K562 (cell line): ENCODE results near the gene PRPF8. TPM values are rescaled to one million over a fixed set of nuclear protein-coding genes. Genes with fewer than 3 reads are reported as not detected.

Experiments
- BRD9 ChIP-seq: fragments of 450-650 bp; IDR thresholded peaks from 2 replicates; pipeline ENCODE4 v1.6.1; 2018; ENCODE audit warnings: low read depth; ENCODE audit not compliant: partially characterized antibody
- CHD7 ChIP-seq: fragments of 200-600 bp; sonication (generic); IDR thresholded peaks from one replicate; pipeline ENCODE4 v1.6.1; 2012; ENCODE audit warnings: mild to moderate bottlenecking, low read depth, low read length, inconsistent platforms
- FOSL1 ChIP-seq: fragments of 200-800 bp; sonication (Bioruptor generic); conservative IDR thresholded peaks from 2 replicates; pipeline ENCODE4 v1.6.1; 2016; ENCODE audit warnings: missing genetic modification characterization, missing compliant biosample characterization
- HDGF ChIP-seq: fragments of 450-650 bp; IDR thresholded peaks from 2 replicates; pipeline ENCODE4 v1.6.1; 2016
- POLR2A ChIP-seq: fragments of 450-650 bp; conservative IDR thresholded peaks from 2 replicates; pipeline ENCODE4 v1.6.1; 2016
- RBM17 ChIP-seq: fragments of 200-400 bp; formaldehyde crosslinking; IDR thresholded peaks from 2 replicates; pipeline ENCODE4 v1.6.1; 2017; ENCODE audit warnings: low read depth, mild to moderate bottlenecking, low read length, borderline replicate concordance
- THRAP3 ChIP-seq: fragments of 450-650 bp; IDR thresholded peaks from 2 replicates; pipeline ENCODE4 v1.6.1; 2016; ENCODE audit warnings: mild to moderate bottlenecking, inconsistent platforms, borderline replicate concordance
- polyA plus RNA-seq, 8 experiments: library from polyadenylated mRNA; depleted of rRNA in 4 of 8; stranded (reverse) in 5 of 8; unstranded in 3 of 8; fragments of >200 nt; fragmentation: Nextera tagmentation in 2 of 8; fragmentation: Illumina TruSeq in 1 of 8; extraction: Ambion mirVana in 2 of 8; extraction: Trizol in 1 of 8; gene quantifications; 2 replicates each; pipeline versions ENCODE4 v1.2.1 to v1.2.3, GENCODE V29; 2011 to 2014; ENCODE audit warnings: inconsistent platforms in 1 of 8, missing spikeins in 1 of 8
- total RNA-seq, 7 experiments: library from RNA; depleted of rRNA in 6 of 7; stranded (reverse); fragments of >200 nt in 6 of 7; fragmentation: Illumina TruSeq in 2 of 7; extraction: Trizol in 2 of 7; gene quantifications; 2 replicates each; pipeline versions ENCODE4 v1.2.1 to v1.2.3, GENCODE V29; 2011 to 2021; ENCODE audit warnings: low replicate concordance in 1 of 7
- TF ChIP-seq, protein P1 (sequence below): fragments of 450-650 bp; conservative IDR thresholded peaks from 2 replicates; pipeline ENCODE4 v1.6.1; 2016; ENCODE audit warnings: missing genetic modification characterization, low read depth, mild to moderate bottlenecking, missing compliant biosample characterization, moderate library complexity
- TF ChIP-seq, protein P2 (sequence below): sonication (generic); formaldehyde crosslinking; IDR thresholded peaks from 2 replicates; pipeline ENCODE4 v1.8.0; 2023; ENCODE audit warnings: mild to moderate bottlenecking, missing genetic modification reagents
- TF ChIP-seq, protein P3 (sequence below): fragments of 450-650 bp; IDR thresholded peaks from 2 replicates; pipeline ENCODE4 v1.6.1; 2016; ENCODE audit warnings: missing biosample characterization, missing genetic modification characterization
- TF ChIP-seq, protein P4 (sequence below): fragments of 450-650 bp; formaldehyde crosslinking; conservative IDR thresholded peaks from 2 replicates; pipeline ENCODE4 v1.4.0; 2022; ENCODE audit warnings: mild to moderate bottlenecking, missing genetic modification characterization

Gene PRPF8
- total and polyA plus RNA-seq, 9 of the 15 experiments (the other 6 are each of a cell fraction or from before 2014, with no cell fraction given): 64.3 to 294 (median 85.9) TPM

GRCh38 chr17:1716076-1716911 is 31.6 kb upstream of the PRPF8 start (continued):
- TF ChIP-seq CHD7 (no peak), THRAP3 (no peak), POLR2A (peak; percentile 86), HDGF (no peak), BRD9 (peak; percentile 90), FOSL1 (tag) (no peak; the same call in 1 of the 2 replicates), RBM17 (no peak)
- TF ChIP-seq, protein P1, sequence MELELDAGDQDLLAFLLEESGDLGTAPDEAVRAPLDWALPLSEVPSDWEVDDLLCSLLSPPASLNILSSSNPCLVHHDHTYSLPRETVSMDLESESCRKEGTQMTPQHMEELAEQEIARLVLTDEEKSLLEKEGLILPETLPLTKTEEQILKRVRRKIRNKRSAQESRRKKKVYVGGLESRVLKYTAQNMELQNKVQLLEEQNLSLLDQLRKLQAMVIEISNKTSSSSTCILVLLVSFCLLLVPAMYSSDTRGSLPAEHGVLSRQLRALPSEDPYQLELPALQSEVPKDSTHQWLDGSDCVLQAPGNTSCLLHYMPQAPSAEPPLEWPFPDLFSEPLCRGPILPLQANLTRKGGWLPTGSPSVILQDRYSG (tag): no peak
- TF ChIP-seq, protein P2, sequence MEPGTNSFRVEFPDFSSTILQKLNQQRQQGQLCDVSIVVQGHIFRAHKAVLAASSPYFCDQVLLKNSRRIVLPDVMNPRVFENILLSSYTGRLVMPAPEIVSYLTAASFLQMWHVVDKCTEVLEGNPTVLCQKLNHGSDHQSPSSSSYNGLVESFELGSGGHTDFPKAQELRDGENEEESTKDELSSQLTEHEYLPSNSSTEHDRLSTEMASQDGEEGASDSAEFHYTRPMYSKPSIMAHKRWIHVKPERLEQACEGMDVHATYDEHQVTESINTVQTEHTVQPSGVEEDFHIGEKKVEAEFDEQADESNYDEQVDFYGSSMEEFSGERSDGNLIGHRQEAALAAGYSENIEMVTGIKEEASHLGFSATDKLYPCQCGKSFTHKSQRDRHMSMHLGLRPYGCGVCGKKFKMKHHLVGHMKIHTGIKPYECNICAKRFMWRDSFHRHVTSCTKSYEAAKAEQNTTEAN (CRISPR knock-in tag): no peak
- TF ChIP-seq, protein P3, sequence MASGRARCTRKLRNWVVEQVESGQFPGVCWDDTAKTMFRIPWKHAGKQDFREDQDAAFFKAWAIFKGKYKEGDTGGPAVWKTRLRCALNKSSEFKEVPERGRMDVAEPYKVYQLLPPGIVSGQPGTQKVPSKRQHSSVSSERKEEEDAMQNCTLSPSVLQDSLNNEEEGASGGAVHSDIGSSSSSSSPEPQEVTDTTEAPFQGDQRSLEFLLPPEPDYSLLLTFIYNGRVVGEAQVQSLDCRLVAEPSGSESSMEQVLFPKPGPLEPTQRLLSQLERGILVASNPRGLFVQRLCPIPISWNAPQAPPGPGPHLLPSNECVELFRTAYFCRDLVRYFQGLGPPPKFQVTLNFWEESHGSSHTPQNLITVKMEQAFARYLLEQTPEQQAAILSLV: no peak
- TF ChIP-seq, protein P4, sequence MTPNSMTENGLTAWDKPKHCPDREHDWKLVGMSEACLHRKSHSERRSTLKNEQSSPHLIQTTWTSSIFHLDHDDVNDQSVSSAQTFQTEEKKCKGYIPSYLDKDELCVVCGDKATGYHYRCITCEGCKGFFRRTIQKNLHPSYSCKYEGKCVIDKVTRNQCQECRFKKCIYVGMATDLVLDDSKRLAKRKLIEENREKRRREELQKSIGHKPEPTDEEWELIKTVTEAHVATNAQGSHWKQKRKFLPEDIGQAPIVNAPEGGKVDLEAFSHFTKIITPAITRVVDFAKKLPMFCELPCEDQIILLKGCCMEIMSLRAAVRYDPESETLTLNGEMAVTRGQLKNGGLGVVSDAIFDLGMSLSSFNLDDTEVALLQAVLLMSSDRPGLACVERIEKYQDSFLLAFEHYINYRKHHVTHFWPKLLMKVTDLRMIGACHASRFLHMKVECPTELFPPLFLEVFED: no peak
